ENCODE results near the gene RABGAP1L. TPM values are rescaled to one million over a fixed set of nuclear protein-coding genes. Genes with fewer than 3 reads are reported as not detected.

RABGAP1L gene
- polyA plus RNA-seq, 1 donor (not counting 4 experiments of a cell fraction or from before 2014, with no cell fraction given), result 24.2 TPM

GRCh38 chr1:174550296-174550695 is 391.0 kb downstream of the RABGAP1L start:
- Histone ChIP-seq H3K36me3 (ENCODE audit: control insufficient read depth in 2 of 2, extremely low read depth in 1 of 2, insufficient read depth in 2 of 2, low read length in 2 of 2) (no peaks in the 10 kb centered on the region), H3K9me3 (ENCODE audit: control insufficient read depth, low read depth, low read length) (no peaks in the 10 kb centered on the region), H3K4me1 (ENCODE audit: control insufficient read depth, extremely low read depth, insufficient read depth, low read length) (no peaks in the 10 kb centered on the region), H3K27me3 (ENCODE audit: control insufficient read depth, extremely low read depth, insufficient read depth, low read length) (no peaks in the 10 kb centered on the region), H3K9ac (ENCODE audit: control insufficient read depth, extremely low read depth, insufficient read depth, low read length) (no peak overlapping the region), H3K27ac (ENCODE audit: control insufficient read depth, insufficient read depth, low read length) (no peak overlapping the region), H3K4me3 (ENCODE audit: control insufficient read depth in 2 of 3, extremely low read depth in 1 of 3, insufficient read depth in 2 of 3, low read depth in 1 of 3, low read length in 3 of 3) (no peak overlapping the region), H3K9me1 (ENCODE audit: control insufficient read depth, extremely low read depth, insufficient read depth, low read length) (no peaks in the 10 kb centered on the region), H3K79me2 (ENCODE audit: control insufficient read depth, insufficient read depth, low read length) (no peaks in the 10 kb centered on the region), H2AFZ (ENCODE audit: control insufficient read depth, low read length) (no peak overlapping the region), H3K4me2 (ENCODE audit: control insufficient read depth, extremely low read depth, insufficient read depth, low read depth, low read length) (no peak overlapping the region), H4K20me1 (ENCODE audit: control insufficient read depth, extremely low read depth, insufficient read depth, low read length) (no peaks in the 10 kb centered on the region)
- DNase-seq (ENCODE audit: low read depth, low spot score), result no peak
- TF ChIP-seq CTCF (optimal IDR thresholded peaks at IDR 0.05 in 1 of 3, IDR thresholded peaks at IDR 0.05 in 1 of 3, conservative IDR thresholded peaks at IDR 0.05 in 1 of 3; ENCODE audit: extremely low read depth in 1 of 3, insufficient read depth in 2 of 3, low read length in 3 of 3) (no peak), EZH2 (IDR thresholded peaks at IDR 0.05; ENCODE audit: low read length) (no peak)
- FAIRE-seq, result no peak
- dilution Hi-C loops (cut with MboI; ENCODE audit: extremely low pct_ligation_motif_present, low sequenced_read_pairs), result no loop called here

- Histone ChIP-seq H3K27me3 (ENCODE audit: control insufficient read depth, extremely low read depth, insufficient read depth, low read length) (no peaks in the 10 kb centered on the region), H2AFZ (ENCODE audit: control insufficient read depth, low read length) (no peak overlapping the region), H4K20me1 (ENCODE audit: control insufficient read depth, extremely low read depth, insufficient read depth, low read length) (no peaks in the 10 kb centered on the region), H3K27ac (ENCODE audit: control insufficient read depth, insufficient read depth, low read length) (no peak overlapping the region), H3K36me3 (ENCODE audit: control insufficient read depth in 2 of 2, extremely low read depth in 1 of 2, insufficient read depth in 2 of 2, low read length in 2 of 2) (no peaks in the 10 kb centered on the region), H3K4me2 (ENCODE audit: control insufficient read depth, extremely low read depth, insufficient read depth, low read depth, low read length) (no peak overlapping the region), H3K4me1 (ENCODE audit: control insufficient read depth, extremely low read depth, insufficient read depth, low read length) (no peaks in the 10 kb centered on the region), H3K4me3 (ENCODE audit: control insufficient read depth in 2 of 3, extremely low read depth in 1 of 3, insufficient read depth in 2 of 3, low read depth in 1 of 3, low read length in 3 of 3) (no peak overlapping the region), H3K9me1 (ENCODE audit: control insufficient read depth, extremely low read depth, insufficient read depth, low read length) (no peaks in the 10 kb centered on the region), H3K79me2 (ENCODE audit: control insufficient read depth, insufficient read depth, low read length) (no peaks in the 10 kb centered on the region), H3K9ac (ENCODE audit: control insufficient read depth, extremely low read depth, insufficient read depth, low read length) (no peak overlapping the region), H3K9me3 (ENCODE audit: control insufficient read depth, low read depth, low read length) (no peaks in the 10 kb centered on the region)
- no peak for DNase-seq (ENCODE audit: low read depth, low spot score)
- no peak for TF ChIP-seq EZH2 (IDR thresholded peaks at IDR 0.05; ENCODE audit: low read length)
- no peak for FAIRE-seq
- dilution Hi-C loops (cut with MboI; ENCODE audit: extremely low pct_ligation_motif_present, low sequenced_read_pairs), result no loop called here
Measured at GRCh38 chr1:174556392-174556791, 397.1 kb downstream of the RABGAP1L start.

- dilution Hi-C loops (cut with MboI; ENCODE audit: extremely low pct_ligation_motif_present, low sequenced_read_pairs), result no loop called here
- no peaks in the 10 kb centered on the region for H3K4me1 ChIP-seq (ENCODE audit: control insufficient read depth, extremely low read depth, insufficient read depth, low read length)
Measured at GRCh38 chr1:174568551-174568950, 409.2 kb downstream of the RABGAP1L start.

More at GRCh38 chr1:174568551-174568950, 409.2 kb downstream of the RABGAP1L start:
- DNase-seq (ENCODE audit: low read depth, low spot score) (no peak), FAIRE-seq (no peak)
- no peaks in the 10 kb centered on the region for H3K27me3 ChIP-seq (ENCODE audit: control insufficient read depth, extremely low read depth, insufficient read depth, low read length)
- no peaks in the 10 kb centered on the region for H3K9me3 ChIP-seq (ENCODE audit: control insufficient read depth, low read depth, low read length)
- no peak overlapping the region for H3K4me2 ChIP-seq (ENCODE audit: control insufficient read depth, extremely low read depth, insufficient read depth, low read depth, low read length)
- H4K20me1 ChIP-seq (ENCODE audit: control insufficient read depth, extremely low read depth, insufficient read depth, low read length), result no peaks in the 10 kb centered on the region
- no peaks in the 10 kb centered on the region for H3K79me2 ChIP-seq (ENCODE audit: control insufficient read depth, insufficient read depth, low read length)
- H3K9ac ChIP-seq (ENCODE audit: control insufficient read depth, extremely low read depth, insufficient read depth, low read length), result no peak overlapping the region
- no peaks in the 10 kb centered on the region for H3K36me3 ChIP-seq (ENCODE audit: control insufficient read depth in 2 of 2, extremely low read depth in 1 of 2, insufficient read depth in 2 of 2, low read length in 2 of 2)
- TF ChIP-seq EZH2 (IDR thresholded peaks at IDR 0.05; ENCODE audit: low read length) (no peak), CTCF (optimal IDR thresholded peaks at IDR 0.05 in 1 of 3, IDR thresholded peaks at IDR 0.05 in 1 of 3, conservative IDR thresholded peaks at IDR 0.05 in 1 of 3; ENCODE audit: extremely low read depth in 1 of 3, insufficient read depth in 2 of 3, low read length in 3 of 3) (no peak)
- no peaks in the 10 kb centered on the region for H3K9me1 ChIP-seq (ENCODE audit: control insufficient read depth, extremely low read depth, insufficient read depth, low read length)
- no peak overlapping the region for H2AFZ ChIP-seq (ENCODE audit: control insufficient read depth, low read length)
- H3K4me3 ChIP-seq (ENCODE audit: control insufficient read depth in 2 of 3, extremely low read depth in 1 of 3, insufficient read depth in 2 of 3, low read depth in 1 of 3, low read length in 3 of 3), result no peak overlapping the region
- H3K27ac ChIP-seq (ENCODE audit: control insufficient read depth, insufficient read depth, low read length), result no peak overlapping the region

Measured in keratinocyte (primary cell).